Activated T-helper 9 cell treated with anti-CD3 and anti-CD28 coated beads, Interleukin-2, amount 50 U/mL, for 16 hours (primary cell): ENCODE data around the gene MAP4K5.
"Not testable (repeated sequence)": the region's sequence is repeated elsewhere in the genome, so short reads cannot be mapped to it uniquely, and the experiment has no call there.

Source experiments
- DNase-seq: peaks from one replicate; pipeline ENCODE4 v3.0.0-alpha.2; 2020; ENCODE audit warnings: low read depth

Gene MAP4K5

DNA sequence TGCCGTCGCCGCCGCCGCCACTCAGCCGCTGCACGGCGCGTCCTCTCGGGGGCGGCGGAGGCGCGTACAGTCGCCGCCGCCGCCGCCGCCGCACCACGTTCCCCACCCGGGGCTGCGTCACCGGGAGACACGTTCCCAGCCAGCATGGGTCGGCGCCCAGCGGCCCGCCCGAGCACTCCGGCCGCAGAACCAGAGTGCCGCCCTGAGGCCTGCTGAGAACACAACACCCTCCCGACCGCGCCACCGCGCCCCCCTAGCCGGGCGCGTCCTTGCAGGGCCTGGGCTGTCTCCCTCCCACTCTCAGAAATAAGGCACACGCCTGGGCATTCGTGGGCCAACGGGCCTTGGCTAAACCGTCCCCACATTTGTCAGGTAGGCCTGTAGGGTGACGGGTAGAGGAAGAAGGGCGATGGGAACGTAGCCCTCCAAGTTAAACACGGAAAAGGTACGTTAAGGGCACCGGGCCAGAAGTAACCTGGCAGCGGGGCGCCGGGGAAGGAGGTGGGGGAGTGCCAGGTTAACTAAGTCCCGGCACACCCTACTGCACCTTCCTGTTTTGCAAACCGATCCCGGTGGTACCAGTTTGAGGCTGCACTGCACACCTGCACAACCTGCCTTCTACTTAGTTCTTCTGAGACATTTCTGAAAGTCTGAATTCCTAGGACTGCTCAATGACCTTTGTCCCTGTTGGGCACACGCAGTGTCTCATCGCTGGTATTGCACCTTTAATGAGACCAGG, at the start of gene MAP4K5:
MAP4K5 (minus strand) TSS at position 68 of the 739 bp plus-strand sequence. CDS start 520 bp downstream, outside the sequence.
- peak; percentile 84 for DNase-seq

DNA sequence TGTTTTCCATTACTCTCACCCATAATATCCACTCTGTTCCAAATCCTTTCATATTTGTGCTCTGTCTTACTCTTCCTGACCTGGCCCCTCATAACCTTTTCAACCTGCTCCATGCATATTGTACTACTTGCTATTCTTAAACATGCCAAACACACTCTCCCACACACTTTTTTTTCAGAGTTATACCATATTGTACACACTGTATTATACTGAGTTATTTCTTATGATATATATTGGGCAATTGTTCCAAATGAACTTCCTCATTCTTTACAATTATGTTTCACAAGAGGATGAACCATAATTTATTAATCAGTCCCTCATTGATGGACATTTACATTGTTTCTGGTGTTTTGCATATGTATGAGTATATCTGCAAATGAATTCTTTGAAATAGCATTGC, 46.1 kb upstream of the MAP4K5 start:
- DNase-seq = no peak

DNA sequence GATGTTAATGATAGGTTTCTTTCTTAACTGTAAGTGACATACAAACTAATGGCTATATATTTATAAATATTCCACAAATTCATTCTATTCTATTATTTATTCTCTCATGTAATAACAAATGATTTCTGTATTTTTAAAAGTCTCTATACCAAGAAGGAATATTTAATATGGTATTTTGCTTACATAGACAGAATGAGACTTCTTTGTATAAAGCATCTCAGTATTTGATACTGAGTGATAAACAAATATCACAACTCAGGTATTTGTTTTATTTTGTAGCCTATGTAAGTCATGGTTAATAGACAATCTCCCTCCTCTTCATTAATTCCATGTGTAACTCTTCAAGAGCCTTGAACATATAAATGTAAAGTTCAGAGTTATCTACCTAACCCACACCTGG, 45.6 kb upstream of the MAP4K5 start:
- DNase-seq = no peak

DNA sequence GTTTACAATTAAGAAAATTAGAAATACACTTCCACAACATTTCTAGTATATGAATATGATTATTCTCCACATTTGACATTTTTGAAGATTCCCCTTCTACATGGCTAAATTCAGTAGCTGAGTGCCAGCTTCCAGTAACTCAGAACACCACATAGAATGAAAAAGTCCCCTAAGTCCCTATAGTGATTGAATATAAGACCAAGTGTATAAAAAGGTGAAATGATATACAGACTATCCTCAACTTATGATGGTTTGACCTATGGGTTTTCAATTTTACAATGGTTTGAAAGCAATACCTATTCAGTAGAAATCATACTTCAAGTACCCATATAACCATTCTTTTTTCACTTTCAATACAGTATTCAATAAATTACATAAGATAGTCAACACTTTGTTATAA, 43.4 kb upstream of the MAP4K5 start:
- DNase-seq = no peak

DNA sequence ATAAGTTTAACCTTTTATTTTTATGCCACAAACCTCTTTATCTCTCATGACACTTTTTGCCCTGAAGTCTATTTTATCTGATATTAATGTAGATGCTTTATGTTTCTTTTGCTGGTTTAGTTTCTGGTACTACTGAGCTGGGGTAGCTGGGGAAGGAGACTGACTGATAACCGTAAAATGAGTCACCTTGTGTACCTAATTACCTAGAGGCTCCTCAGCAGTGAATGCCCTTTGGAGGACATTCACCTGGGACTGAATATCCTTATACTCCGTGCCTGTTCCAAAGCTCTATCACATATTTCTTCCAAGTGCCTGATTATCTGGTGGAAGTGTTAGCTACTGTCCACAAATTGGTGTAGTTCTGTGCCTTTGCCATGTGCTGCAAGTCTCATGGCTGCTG, 41.5 kb upstream of the MAP4K5 start:
- DNase-seq = no peak

DNA sequence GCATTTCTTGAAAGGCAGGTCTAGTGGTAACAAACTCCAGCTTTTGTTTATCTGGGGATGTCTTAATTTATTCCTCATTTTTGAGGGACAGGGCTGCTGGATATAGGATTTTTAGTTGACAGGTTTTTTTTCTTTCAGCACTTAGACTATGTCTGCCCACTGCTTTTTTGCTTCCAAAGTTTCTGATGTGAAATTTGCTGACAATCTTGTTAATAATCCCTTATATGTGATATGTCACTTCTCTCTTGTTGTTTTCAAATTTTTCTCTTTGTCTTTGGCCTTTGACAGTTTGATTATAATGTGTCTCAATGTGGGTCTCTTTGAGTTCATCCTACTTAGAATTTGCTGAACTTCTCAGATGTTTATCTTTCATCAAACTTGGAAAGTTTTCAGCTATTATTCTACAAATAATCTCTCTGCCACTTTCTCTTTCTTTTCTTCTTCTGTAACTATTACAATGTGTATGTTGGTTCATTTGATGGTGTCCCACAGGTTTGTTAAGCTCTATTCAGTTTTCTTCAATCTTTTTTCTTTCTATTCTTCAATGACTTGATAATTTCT, 37.4 kb upstream of the MAP4K5 start:
- no peak for DNase-seq

DNA sequence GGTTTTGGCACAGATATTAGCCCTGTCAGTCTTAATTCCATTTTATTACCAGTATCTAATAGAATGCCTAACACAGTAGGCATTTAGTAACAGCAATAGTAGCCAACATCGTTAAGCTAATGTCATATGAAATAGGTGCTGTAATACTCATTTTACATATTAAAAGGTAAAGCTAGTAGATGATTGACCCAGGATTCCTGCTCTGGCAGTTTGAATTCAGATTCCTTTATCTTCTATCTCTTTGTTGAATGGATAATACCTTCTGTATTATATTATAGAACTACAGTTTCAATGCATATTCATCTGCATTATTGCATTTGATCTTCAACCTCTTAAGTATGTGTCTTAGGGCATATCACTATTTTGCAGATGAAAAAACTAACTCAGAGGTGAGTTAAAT, 30.5 kb upstream of the MAP4K5 start:
- no peak for DNase-seq

DNA sequence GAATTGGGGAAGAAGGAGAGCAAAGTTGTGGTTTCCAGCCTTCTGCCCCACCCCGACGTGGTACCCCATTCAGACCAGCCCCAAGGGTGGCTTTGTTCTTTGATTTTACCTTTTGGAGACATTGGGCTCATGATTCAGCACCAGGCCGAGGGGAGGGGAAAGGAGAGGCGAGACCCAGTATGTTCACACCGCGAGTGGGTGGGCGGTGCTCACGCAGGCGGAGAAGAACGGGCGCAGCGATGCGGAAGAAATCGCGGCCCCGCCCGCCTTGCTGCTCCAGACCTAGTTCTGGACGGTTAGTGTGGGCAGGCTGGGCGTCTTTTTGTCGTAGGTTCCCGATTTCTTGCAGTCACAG, 28.5 kb upstream of the MAP4K5 start:
- DNase-seq = peak; percentile 42

DNA sequence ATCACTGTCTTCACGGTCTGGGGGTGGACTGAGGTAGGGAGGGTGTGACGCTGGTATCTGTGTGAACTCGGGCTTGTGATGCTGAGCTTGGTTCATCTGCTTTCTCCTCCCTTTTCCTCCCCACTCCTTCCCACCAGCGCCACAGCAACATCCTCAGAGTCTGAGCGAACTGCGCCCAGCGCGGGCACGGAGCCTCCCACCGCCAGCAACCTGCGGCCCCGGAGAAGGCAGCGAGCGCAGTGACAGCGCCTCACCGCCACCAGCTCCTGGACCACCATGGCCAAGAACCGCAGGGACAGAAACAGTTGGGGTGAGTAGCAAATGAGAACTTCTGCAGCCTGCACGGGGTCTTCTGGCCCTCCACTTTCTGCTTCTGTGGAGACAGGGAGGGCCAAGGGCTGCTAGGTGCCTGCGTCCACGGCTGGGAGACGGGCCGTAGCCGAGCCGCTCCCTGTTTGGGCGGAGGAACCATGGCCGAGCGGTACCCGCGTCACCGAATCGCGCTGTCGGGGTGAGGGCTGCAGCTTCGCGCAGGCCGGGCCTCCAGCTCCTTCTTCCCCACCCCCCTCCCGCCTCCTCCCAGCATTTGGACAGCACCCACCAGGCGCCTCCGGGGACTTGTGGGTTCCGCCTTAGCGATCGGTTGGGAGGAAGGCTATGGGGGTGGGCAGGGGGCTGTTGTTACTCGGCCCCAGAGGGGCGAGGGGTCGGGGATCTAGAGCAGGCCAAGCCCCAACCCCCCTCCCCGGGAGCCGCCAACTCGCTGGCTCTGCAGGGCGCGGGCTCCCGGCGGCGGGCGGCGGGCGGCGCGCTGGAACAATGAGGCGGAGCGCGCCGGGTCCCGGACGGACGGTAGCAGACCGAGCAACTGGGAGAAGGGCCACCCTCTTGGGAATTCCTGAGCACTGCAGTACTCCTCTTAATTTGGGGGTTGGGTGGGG, 27.9 kb upstream of the MAP4K5 start, which contains the start of gene ATL1:
ATL1 (plus strand) TSS at position 156 of the 941 bp plus-strand sequence; CDS start at position 277, 121 bp downstream.
- peak; percentile 4 for DNase-seq

DNA sequence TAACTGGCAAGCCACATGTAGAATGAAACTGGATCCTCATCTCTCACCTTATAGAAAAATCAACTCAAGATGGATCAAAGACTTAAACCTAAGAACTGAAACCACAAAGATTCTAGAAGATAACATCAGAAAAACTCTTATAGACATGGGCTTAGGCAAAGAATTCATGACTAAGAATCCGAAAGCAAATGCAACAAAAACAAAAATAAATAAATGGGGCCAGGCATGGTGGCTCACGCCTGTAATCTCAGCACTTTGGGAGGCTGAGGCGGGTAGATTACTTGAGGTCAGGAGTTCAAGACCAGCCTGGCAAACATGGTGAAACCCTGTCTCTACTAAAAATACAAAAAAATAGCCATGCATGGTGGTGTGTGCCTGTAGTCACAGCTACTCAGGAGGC, 20.4 kb upstream of the MAP4K5 start:
- DNase-seq = not testable (repeated sequence)

DNA sequence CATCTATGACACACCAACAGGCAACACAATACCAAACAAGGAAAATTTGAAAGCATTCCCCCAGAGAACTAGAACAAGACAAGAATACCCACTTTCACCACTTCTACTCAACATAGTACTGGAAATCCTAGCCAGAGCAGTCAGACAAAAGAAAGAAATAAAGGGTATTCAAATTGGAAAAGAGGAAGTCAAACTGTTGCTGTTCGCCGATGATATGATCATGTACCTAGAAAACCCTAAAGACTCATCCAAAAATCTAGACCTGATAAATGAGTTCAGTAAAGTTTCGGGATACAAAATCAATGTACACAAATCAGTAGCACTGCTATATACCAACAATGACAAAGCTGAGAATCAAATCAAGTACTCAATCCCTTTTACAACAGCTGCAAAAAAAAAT, 19.5 kb upstream of the MAP4K5 start:
- DNase-seq = no peak

DNA sequence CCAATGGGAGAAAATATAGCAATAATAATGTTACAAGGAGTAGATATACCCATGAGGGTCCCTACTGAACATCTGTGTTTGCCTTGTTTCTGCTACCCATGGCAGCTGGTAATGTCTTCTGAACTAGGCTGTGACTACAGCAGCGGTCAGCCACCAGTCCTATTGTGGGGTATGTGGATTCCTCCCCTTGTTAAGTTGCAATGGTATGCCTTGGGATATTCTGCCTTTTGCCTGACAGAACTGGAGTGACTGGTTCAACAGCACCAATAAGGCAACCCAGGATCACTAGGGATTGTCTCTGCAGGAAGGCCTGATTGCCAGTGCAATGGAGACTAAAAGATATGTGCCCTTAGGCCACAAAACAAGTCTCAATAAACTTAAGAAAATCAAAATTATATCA, 17.9 kb upstream of the MAP4K5 start:
- no peak for DNase-seq

DNA sequence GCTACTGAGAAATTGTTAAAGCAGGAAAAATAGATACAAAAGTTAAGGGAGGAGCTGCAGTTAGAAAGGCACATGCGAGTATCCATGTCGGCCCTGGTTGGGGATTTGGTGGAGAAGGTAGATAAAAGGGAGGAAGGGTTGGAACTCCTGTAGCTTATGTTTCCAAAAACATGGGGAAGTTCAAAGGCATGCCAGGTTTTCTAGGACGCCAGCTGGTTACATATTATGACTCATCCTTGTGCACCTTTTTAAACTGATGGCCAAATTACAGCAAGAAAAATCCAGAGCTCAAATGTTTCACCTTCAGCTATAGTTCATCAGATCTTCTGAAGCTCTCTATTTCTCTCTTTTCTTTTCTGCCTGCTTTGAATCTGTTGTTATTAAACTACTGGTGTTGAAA, 13.2 kb upstream of the MAP4K5 start:
- DNase-seq = no peak

DNA sequence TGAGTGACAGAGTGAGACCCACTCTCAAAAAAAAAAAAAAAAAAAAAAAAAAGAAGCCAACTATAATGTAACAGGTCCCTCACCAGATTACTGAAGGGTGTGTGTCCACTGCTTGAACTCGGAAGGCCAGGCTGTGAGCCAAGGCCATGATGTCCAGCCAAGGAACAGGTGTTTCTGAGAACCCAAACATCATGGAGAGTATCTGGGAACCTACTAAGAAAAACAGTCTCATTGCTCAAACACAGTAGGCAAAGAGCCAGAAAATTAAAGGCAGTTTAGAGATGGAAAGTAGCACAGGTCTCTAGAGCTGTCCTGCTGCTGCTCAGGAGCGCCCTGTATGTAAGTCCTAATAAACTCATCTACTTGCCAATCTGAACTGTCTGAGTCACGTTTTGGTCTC, 12.5 kb upstream of the MAP4K5 start:
- no peak for DNase-seq

DNA sequence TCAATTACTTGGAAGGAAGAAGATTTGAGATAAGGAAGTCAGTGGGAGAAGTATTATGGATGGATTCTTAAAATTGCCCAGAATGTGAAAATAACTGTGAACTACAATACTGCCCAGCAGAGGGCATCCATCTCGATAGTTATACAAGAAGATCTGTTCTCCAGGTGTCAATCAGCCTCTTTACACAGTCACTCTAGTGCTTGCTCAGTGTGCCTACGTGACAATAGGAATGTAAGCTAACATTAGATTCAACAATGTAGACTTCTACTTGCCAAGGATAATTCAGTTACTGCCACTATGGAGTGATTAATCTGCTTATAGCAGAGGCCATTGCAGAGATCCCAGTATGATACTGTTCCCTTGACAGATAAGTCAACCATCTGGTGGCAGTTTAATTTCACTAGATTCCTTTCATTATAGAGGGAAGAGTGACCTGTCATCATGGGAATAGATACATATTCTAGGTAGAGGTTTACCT, 10.6 kb upstream of the MAP4K5 start:
- no peak for DNase-seq

DNA sequence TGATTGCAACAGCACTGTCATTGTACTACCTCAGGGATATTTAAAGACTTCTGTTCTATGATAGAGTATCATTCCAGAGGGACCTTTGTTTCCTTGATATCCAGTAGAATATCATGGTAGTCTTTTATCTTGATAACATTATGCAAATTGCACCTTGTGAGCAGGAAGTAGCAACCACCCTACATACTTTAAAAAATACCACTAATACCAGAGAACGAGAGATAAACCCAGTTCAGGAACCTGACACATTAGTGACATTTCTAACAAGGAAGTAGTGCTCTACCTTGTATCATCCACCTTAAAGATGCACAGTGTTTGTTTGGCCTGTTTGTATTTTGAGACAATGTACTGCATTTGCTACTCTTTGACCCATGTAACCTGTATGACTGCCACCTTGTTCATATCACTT, 8.8 kb upstream of the MAP4K5 start:
- no peak for DNase-seq

DNA sequence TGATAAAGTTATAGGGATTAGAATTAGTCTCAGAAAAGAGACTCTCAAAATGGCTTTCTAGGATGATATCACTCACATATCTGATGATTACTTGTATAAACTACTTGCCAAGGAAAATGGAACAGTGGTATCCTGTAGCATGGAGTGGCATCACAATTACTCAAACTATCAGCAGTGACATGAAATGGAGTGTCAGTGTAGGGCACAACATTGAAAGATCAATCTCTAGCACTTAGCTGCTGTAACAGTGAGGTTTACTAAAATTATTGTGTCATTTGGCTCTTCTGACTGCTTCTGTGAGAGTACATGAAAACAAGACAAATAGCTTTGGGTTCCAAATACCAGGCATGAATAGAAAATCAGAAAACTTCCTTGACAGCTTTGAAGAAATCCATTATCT, 6.7 kb upstream of the MAP4K5 start:
- no peak for DNase-seq

DNA sequence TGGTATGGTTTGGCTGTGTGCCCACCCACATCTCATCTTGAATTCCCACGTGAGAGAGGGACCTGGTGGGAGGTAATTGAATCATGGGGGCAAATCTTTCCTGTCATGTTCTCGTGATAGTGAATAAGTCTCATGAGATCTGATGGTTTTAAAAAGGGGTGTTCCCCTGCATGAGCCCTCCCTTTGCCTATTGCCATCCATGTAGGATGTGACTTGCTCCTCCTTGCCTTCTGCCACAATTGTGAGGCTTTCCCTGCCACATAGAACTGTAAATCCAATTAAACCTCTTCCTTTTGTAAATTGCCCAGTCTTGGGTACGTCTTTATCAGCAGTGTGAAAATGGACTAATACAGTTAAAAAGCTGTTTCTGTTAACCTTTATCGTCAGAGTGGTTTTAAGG, 5.7 kb upstream of the MAP4K5 start:
- not testable (repeated sequence) for DNase-seq

DNA sequence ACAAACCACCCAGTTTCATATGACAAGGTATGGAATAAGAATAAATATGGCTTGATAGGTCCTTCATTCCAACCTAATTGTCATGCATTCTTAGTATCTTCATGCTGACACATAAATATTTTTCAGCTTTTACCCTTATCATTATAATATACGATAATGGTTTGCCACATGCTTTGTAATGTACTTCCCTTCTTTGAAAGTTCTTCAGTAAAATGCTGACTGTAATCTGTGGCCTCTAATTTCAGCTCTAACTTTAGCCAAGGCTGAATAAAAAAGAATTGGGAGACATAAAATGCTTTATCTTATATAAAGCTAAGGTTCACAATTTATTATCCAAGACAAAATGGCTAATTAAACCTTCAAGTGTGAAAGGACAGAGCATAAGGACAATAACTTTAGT, 2.6 kb upstream of the MAP4K5 start:
- no peak for DNase-seq

DNA sequence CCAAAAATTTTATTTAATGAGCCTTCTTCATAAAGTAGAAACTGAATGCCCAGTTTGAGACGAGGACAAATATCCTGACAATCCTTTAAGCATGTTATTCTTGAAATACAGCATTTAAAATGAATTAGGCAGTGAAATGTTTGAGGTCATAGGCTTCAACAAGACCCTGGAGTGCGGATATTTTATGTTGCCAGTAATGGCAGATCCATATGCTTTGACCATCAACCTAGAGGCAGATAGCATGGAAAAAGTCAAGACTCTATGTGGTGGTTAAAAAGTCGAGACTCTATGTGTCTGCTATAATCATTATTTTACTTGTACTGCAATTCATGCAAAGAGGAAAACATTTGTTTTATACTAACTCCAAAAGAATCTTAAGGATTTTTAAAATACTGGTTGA, 2.0 kb upstream of the MAP4K5 start:
- DNase-seq = no peak

DNA sequence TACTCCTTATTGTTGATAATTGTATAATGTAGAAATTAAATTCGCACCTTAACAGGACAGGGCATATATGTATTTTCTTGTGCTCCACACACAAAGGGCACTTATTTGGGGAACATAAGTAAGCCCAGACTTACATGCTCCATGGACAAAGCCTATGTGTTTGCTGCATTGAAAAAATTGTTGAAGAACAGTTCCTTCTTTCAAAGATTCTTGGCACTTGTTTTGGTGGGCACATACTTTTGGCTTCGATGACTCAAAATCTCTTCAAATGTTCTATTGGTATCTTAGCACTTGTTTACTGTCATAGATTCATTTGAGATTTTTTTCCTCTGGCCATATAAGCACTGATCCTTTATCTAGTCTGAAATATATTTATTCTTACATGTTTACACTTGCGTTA, 1.4 kb upstream of the MAP4K5 start:
- DNase-seq = no peak

DNA sequence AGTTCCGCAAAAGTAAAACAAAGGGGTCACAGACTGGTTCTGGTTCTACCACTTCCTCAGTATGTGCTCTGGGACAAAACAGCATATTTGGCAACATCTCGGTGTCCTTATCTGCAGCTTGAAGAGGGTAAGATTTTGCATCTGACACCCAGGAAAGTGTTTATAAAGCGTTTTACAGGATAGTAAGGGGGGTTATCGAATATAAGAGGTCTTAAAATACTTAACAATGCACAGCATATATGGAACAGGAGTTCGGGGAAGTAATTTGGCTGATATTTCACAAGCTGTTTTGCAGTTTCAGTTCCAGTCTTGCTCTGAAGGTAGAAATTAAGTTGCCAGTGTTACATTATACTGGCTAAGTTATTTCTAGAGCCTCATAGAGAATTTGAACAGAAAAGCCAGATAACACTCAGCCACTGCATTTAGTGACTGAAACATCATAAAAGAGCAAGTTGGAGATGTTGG, 904 bp upstream of the MAP4K5 start:
- no peak for DNase-seq
